Breast epithelium (tissue), 4 donors: ENCODE measurements around the gene BCL2A1. TPM values are rescaled to one million over a fixed set of nuclear protein-coding genes. Genes with fewer than 3 reads are reported as not detected.
"Not testable (repeated sequence)": the region's sequence is repeated elsewhere in the genome, so short reads cannot be mapped to it uniquely, and the experiment has no call there.

Experiments
- DNase-seq, 2 donors: peaks; one replicate each; pipeline ENCODE4 v3.0.0-alpha.2; 2019; ENCODE audit warnings: low spot score in 2 of 2
- H3K27ac ChIP-seq, 2 donors: fragments of 200-600 bp; sonication (generic) in 1 of 2; one replicate each; pipeline ENCODE4 v1.5.1; 2016 to 2019; ENCODE audit warnings: mild to moderate bottlenecking in 1 of 2
- H3K27me3 ChIP-seq, 2 donors: fragments of 200-600 bp; sonication (generic) in 1 of 2; one replicate each; pipeline versions ENCODE4 v1.5.1 to v1.6.0; 2017 to 2019; ENCODE audit warnings: control low read depth in 1 of 2, mild to moderate bottlenecking in 1 of 2
- H3K36me3 ChIP-seq: fragments of 200-600 bp; one replicate; pipeline ENCODE4 v1.5.1; 2019
- H3K4me1 ChIP-seq, 2 donors: fragments of 200-600 bp; sonication (generic); one replicate each; pipeline ENCODE4 v1.5.1; 2016 to 2019; ENCODE audit warnings: control low read depth in 1 of 2
- H3K4me3 ChIP-seq, 3 donors: fragments of 200-600 bp; sonication (generic); 1 replicate in 2 of 3; 2 replicates in 1 of 3; pipeline ENCODE4 v1.5.1; 2016 to 2019; ENCODE audit warnings: mild to moderate bottlenecking in 3 of 3, moderate library complexity in 2 of 3
- H3K9me3 ChIP-seq, 2 donors: fragments of 200-600 bp; sonication (generic) in 1 of 2; one replicate each; pipeline ENCODE4 v1.5.1; 2016 to 2019; ENCODE audit warnings: control low read depth in 1 of 2
- POLR2A ChIP-seq: fragments of 450-650 bp; IDR thresholded peaks from one replicate; pipeline ENCODE4 v1.6.1; 2016; ENCODE audit warnings: antibody characterized with exemption, mild to moderate bottlenecking, moderate library complexity
- POLR2AphosphoS5 ChIP-seq, 3 donors: sonication (generic); formaldehyde crosslinking; IDR thresholded peaks; one replicate each; pipeline ENCODE4 v1.6.1; 2017; ENCODE audit warnings: antibody characterized with exemption in 3 of 3
- intact Hi-C: fragments of 100-400 bp; cut with DNase I; formaldehyde crosslinking; loops from one replicate; pipeline ENCODE4 v1.15.1; 2023; ENCODE audit warnings: low total_unique reads
- total RNA-seq, 3 donors: library from RNA; depleted of rRNA; stranded (reverse); fragments of >200 nt; gene quantifications; one replicate each; pipeline ENCODE4 v1.1.0, GENCODE V29; 2016
- TF ChIP-seq, protein P1 (sequence below), 3 donors: fragments of 450-650 bp; IDR thresholded peaks; one replicate each; pipeline ENCODE4 v1.5.1; 2016 to 2017; ENCODE audit warnings: antibody characterized with exemption in 3 of 3, mild to moderate bottlenecking in 3 of 3, moderate library complexity in 3 of 3

BCL2A1 gene
- total RNA-seq, 3 donors from 2014 or later: 1.4 to 12.6 (median 1.6) TPM

DNA sequence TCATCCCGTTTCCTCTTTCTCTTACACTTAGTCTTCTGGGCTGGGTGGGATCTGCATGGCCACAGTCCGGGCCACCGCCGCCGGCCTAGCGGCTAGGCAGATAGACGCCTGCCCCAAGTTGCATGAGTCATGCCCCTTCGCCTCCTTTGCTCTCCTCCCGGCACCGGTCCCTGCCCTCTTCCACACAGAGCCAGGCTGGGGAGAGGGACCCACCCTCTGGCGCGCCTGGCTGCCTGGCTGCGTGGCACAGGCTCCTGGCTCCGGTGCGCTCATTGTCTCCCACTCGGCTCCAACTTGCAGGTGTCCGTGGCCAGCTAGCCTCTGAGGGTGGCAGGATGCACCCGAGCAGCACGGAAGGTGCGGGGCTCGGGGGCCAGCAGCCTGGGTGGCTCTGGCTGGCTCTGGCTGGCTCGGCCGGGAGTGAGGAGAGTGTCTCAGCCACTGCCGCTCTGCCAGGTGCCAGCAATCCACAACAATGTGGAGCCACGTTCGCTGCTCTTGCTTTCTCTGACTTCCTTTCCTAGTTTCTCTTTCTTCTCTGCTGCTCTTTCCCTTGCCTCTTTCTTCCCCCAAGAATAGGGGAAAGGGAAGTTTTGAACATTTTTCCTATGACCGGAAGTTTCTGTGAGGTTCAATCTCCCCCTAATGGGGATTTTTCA is 51.8 kb downstream of the BCL2A1 start:
- Histone ChIP-seq H3K9me3 (peaks cover 56 to 81% of the 10 kb centered on the region in 2 donors), H3K27ac (no peak overlapping the region), H3K27me3 (no peaks in the 10 kb centered on the region), H3K36me3 (no peaks in the 10 kb centered on the region), H3K4me1 (no peaks in the 10 kb centered on the region), H3K4me3 (no peak overlapping the region)
- intact Hi-C loops: no loop called here
- TF ChIP-seq POLR2AphosphoS5 (IDR thresholded peaks at IDR 0.05): no peak
- TF ChIP-seq, protein P1, sequence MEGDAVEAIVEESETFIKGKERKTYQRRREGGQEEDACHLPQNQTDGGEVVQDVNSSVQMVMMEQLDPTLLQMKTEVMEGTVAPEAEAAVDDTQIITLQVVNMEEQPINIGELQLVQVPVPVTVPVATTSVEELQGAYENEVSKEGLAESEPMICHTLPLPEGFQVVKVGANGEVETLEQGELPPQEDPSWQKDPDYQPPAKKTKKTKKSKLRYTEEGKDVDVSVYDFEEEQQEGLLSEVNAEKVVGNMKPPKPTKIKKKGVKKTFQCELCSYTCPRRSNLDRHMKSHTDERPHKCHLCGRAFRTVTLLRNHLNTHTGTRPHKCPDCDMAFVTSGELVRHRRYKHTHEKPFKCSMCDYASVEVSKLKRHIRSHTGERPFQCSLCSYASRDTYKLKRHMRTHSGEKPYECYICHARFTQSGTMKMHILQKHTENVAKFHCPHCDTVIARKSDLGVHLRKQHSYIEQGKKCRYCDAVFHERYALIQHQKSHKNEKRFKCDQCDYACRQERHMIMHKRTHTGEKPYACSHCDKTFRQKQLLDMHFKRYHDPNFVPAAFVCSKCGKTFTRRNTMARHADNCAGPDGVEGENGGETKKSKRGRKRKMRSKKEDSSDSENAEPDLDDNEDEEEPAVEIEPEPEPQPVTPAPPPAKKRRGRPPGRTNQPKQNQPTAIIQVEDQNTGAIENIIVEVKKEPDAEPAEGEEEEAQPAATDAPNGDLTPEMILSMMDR (IDR thresholded peaks at IDR 0.05): no peak
- TF ChIP-seq POLR2A: no peak
- no peak for DNase-seq

DNA sequence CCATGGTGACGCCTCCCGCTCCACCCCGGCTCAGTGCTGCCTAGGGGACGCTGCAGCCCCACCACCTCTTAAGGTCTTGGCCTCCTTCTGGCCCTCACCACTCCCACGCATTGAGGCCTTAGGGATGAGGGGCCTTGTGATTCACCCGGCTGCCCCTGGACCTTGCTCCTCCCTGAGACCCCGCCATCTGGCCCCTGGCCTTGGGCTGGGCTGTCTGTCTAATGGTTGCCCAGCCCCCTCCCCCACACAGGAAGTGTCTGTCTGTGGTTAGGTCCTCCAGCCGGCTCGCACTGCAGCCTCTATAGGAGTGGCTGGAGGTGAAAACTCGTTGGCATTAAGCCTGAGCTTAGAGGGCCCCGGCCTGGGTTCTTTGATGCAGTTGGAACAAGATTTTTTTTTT is 52.7 kb downstream of the BCL2A1 start:
- Histone ChIP-seq H3K27me3 (no peaks in the 10 kb centered on the region), H3K4me1 (no peaks in the 10 kb centered on the region), H3K9me3 (peaks cover 56 to 82% of the 10 kb centered on the region in 2 donors), H3K4me3 (no peak overlapping the region), H3K27ac (no peak overlapping the region), H3K36me3 (no peaks in the 10 kb centered on the region)
- no peak for DNase-seq
- intact Hi-C loops: no loop called here
- TF ChIP-seq POLR2AphosphoS5 (IDR thresholded peaks at IDR 0.05) (no peak), POLR2A (no peak)
- TF ChIP-seq, protein P1 (IDR thresholded peaks at IDR 0.05): no peak

DNA sequence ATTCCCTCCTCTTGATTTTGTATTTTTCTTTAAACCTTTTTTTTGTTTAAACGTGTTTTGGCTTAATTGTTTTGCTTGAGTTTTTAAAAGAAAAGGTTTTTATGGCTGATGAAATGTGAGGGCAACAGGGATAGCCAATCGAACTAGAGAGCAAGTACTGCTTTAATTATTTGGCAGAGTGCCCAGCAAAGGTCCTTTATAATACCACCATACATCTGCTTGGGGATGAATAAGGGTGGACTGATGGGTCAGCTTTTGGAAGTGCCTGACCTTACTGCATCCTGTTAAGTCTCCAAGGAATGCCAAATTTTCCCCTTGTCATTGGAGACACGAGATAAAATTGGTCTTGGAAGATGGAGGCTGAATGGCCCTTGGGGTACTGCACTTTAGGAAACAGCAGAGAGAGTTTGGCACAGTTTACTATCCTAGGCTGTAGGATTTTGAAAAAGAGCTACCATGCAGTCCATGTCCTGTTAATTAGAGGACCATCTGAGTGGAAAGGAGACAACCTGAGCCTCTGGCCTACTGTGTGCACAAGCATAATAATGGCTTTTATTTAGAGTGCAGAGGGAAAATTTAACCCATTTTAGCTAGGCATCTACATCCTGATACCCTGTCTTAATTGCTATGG is 54.4 kb downstream of the BCL2A1 start:
- intact Hi-C loops: no loop called here
- no peaks in the 10 kb centered on the region for H3K4me1 ChIP-seq
- TF ChIP-seq, protein P1 (IDR thresholded peaks at IDR 0.05): no peak
- TF ChIP-seq POLR2A (no peak), POLR2AphosphoS5 (IDR thresholded peaks at IDR 0.05) (no peak)
- no peak overlapping the region for H3K27ac ChIP-seq
- no peaks in the 10 kb centered on the region for H3K36me3 ChIP-seq
- peaks cover 56 to 75% of the 10 kb centered on the region in 2 donors for H3K9me3 ChIP-seq
- H3K4me3 ChIP-seq: no peak overlapping the region
- H3K27me3 ChIP-seq: no peaks in the 10 kb centered on the region
- DNase-seq: no peak

DNA sequence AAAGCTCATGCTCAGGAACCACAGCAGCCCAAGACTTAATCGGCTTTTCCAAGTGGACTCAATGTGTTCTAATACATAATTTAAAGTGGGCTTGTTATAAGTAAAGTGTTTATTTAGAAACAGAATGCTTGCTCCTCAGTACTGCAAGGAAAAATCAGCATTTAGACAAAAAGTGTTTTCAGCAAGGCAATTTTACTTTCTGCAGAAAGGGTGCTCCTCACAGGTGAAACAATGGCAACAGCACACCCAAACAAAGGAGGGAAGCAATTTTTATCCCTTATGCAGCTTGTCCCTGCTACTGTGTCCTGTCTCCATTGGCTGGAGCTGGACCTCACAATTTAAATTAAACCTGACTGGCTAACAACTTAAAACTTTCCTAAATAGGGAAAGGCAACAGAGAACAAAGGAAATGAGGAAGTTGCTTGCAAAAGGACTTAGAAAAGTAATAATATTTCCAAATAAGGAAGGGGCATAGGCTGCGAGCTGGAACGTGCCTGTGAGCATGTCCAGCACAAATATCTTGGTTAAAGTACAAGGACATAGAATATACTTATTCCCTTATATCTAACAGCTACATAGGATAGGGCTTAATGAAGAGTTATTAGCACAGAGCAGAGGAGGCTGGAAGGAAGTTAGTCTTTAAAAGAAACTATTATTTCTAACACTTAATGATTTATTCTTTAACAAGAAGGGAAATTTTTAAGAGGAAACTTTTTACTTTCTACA is 55.1 kb downstream of the BCL2A1 start:
- H3K4me1 ChIP-seq, H3K27ac ChIP-seq, H3K27me3 ChIP-seq, H3K36me3 ChIP-seq, H3K4me3 ChIP-seq, intact Hi-C loops, DNase-seq: not testable (repeated sequence)
- peaks cover 53 to 68% of the 10 kb centered on the region in 2 donors for H3K9me3 ChIP-seq

DNA sequence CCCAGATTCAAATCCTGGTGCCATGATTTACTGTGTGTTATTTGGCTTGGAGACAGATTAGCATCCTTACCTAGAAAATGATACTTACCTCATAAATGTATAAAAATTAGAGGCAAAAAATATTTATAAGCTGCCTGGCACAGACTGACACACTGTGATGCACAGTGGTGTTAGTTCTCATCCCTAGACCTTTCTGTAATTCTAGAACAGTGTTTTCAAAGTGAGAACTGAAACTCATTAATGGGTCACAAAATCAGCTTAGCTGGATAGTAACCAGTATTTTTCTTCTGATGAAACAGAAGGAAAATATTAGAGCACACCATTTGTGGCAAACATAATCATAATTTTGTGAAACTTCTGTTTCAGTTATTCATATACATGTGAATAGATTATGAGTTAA is 56.3 kb downstream of the BCL2A1 start:
- no peak for TF ChIP-seq POLR2A
- TF ChIP-seq, protein P1 (IDR thresholded peaks at IDR 0.05): no peak
- no peak for TF ChIP-seq POLR2AphosphoS5 (IDR thresholded peaks at IDR 0.05)
- intact Hi-C loops: no loop called here
- Histone ChIP-seq H3K27me3 (no peaks in the 10 kb centered on the region), H3K4me3 (no peak overlapping the region), H3K9me3 (peaks cover 44 to 56% of the 10 kb centered on the region in 2 donors), H3K4me1 (no peaks in the 10 kb centered on the region), H3K36me3 (no peaks in the 10 kb centered on the region), H3K27ac (no peak overlapping the region)
- DNase-seq: no peak

Other genes with a start within 250 kb of the BCL2A1 start
- 10 to 100 TPM; 19.0 to 51.5 (median 30.2) TPM for gene MTHFS, start 74.2 kb downstream of the BCL2A1 start, total RNA-seq
- gene ZFAND6, start 88.5 kb upstream of the BCL2A1 start, total RNA-seq: 100 to 1,000 TPM; 141 to 193 (median 159) TPM
- 100 to 1,000 TPM in 1 of 3 donors, 10 to 100 TPM in 2; 48.8 to 164 (median 50.9) TPM for gene FAH, start 181.8 kb upstream of the BCL2A1 start, total RNA-seq